Right renal cortex interstitium (tissue), 3 donors: ENCODE results near the gene RAB5IF. TPM values are rescaled to one million over a fixed set of nuclear protein-coding genes. Genes with fewer than 3 reads are reported as not detected.
"Not testable (repeated sequence)": the region's sequence is repeated elsewhere in the genome, so short reads cannot be mapped to it uniquely, and the experiment has no call there.

ENCODE experiments used
- DNase-seq, 3 donors: peaks; one replicate each; pipeline ENCODE4 v3.0.0-alpha.2; 2013; ENCODE audit warnings: low read depth in 3 of 3, low spot score in 2 of 3
- polyA plus RNA-seq, 3 donors: library from polyadenylated mRNA; unstranded; fragments of 120-200 nt; gene quantifications; one replicate each; pipeline ENCODE4 v1.2.1, GENCODE V29; 2013; ENCODE audit not compliant: insufficient read length in 3 of 3

The RAB5IF gene
- polyA plus RNA-seq, 3 donors: 62.1 to 75.2 (median 70.2) TPM

DNA sequence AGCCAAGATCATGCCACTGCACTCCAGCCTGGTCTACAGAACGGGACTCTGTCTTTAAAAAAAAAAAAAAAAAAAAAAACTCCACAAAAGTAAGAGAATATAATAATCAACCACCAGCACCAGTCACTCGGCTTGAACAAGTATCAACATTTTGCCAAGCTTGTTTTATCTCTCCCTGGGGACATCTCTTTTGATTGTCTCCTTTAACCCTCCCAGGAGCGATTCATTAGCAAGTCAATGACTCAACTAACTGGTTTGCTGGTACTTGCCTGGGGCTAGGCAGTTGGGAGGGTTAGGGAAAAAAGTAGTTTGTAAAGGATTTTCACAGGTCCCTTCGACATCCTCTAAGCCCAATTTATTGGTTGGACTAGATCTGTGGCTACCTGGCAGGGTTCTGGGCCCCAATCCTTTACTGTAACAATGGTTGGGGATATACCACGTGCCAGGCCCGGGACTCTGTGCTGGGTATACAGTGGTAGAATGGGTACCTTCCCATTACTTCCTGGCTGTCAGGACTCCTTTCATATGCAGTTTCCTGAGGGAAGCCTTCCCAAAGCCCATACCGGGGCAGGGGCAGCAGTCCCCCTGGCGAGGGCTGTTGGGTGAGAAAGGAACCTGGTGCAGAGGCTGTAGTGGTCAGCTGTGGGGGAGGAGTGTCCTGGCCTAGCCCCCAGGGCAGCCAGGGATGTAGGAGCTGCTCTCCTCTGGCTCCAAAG is 20.0 kb upstream of the RAB5IF start:
- no peak for DNase-seq

DNA sequence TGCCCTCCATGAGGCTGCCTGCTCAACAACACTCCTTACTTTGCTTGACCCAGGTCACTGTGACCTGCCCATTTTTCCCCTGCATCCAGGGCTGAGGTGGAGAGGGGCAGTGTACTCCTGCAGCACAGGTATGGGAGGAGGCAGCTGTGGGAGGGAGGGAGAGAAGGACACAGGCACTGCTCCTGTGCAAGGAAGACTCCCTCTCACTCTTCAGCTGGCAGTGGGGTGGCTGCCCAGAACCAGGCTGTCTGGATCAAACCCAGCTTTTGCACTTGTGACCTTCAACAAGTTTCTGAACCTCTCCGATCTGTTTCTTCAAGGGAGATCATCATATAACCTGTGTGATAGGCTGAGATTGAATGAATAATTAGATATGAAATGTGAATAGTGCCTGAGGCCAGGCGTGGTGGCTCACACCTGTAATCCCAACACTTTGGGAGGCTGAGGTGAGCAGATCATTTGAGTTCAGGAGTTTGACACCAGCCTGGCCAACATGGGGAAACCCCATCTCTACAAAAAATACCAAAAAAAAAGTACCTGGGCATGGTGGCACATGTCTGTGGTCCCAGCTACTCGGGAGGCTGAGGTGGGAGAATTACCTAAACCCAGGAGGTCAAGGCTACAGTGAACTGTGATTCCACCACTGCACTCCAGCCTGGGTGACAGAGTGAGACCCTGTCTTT is 18.1 kb upstream of the RAB5IF start:
- no peak for DNase-seq

DNA sequence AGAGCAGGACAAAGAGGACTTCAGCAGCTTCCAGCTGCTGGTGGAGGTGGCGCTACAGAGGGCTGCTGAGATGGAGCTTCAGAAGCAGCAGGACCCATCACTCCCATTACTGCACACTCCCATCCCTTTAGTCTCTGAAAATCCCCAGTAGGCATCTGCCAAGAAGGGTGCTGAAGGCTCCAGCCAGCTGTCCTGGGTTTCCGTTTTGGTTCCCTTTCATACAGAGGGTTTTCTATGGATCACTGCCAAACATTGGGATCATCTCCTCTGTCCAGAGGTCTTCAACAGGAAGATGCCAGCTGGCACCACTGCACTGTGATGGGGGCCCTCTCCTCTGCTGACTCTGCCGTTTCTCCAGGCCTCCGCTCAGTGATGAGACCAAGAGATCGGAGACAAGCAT is 14.3 kb upstream of the RAB5IF start:
- no peak for DNase-seq

DNA sequence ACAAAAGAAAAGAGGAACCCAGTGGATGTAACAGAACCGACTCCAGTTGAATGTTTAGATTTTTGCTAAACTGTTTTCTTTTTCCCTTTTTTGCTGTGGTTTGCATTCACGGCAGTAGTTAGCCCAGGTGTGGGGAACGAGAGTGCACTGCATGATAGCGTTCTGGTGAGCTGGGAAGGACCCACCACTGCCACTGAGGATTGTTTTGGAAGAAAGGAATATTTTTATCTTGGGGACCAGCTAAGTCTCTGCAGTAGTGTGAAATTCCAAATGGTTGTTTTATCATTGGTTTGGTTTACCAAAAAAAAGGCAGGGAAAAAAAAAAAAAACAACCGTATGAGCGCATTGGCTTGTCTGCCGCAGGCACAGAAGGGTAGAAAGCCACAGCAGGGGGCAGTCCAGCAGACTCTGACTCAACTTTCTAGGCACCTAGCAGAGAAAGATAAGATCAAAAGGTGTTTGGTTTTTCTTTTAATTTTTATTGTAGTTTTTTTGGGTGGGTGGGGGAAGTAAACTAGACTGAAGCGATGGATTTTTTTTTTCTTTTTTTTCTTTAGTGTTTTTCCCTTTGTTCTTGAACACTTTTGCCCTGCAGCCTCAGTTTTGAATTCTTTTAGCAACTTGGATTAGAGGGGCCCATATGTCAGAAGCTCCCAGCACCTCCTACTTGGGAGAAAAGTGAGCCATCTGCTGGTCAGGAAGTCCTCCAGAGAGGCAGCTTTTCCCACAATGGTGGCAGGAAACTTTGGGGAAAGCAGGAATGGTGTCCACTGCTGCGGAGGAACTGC is 13.5 kb upstream of the RAB5IF start:
- no peak for DNase-seq

DNA sequence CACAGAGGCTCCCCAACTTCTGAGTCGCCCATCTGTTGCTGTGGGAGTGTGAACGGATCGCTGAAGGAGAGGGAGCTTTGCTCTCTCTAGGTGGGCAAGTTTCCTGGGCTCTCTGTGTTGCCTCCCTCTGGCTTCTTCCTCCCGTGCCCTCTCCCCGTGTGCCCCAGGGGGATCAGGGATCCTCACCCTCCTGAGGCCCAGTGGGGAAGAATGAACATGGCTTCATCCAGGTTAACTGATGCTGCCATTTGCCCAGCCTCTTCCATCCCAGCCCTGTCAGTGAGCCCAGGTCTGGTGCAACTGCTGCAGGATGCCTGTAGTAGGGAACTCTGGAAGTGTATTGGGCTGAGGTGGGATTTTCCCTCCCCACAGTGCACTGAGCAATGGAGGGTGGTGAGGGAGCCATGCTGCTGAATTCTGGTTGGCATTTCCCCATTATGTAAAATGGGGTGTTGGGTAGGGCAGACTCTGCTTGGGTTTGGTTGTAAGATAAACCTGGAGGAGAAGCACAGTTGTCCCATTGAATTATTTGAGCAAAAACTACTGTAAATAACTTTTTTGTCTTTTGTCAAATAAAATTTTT is 12.1 kb upstream of the RAB5IF start:
- DNase-seq: no peak

DNA sequence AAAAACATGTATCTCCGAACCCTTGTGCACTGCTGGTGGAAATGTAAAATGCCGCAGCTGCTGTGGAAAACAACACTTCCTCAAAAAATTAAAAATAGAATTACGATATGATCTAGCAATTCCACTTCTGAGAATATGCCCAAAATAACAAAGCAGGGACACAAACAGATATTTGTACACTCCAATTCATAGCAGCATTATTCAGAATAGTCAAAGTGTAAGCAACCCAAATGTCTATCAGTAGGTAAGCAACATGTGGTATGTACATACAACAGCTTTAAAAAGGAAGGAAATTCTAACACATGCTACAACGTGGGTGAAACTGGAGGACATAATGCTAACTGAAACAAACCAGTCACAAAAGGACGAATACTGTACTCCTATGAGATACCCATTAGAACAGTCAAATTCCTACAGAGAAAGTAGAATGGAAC is 5.7 kb upstream of the RAB5IF start:
- DNase-seq: no peak

DNA sequence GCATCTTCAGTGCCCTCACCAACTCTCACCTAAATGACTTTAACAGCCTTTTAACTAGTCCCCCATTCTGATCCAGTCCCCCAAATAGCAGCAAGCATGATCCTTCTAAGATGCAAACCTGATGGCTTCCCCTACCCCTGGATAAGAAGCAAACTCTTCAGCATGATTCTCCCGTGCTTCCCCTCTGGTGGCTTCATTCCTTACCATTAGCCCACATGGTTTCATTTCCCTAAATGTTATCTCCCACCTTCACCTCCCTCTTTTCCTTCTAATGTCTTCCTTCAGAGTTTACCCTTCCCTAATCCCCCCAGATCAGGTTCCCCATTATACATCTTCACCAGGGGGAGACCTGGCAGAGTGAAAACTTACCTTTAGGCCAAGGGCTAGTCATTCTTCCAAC is 4.0 kb upstream of the RAB5IF start:
- DNase-seq: no peak

DNA sequence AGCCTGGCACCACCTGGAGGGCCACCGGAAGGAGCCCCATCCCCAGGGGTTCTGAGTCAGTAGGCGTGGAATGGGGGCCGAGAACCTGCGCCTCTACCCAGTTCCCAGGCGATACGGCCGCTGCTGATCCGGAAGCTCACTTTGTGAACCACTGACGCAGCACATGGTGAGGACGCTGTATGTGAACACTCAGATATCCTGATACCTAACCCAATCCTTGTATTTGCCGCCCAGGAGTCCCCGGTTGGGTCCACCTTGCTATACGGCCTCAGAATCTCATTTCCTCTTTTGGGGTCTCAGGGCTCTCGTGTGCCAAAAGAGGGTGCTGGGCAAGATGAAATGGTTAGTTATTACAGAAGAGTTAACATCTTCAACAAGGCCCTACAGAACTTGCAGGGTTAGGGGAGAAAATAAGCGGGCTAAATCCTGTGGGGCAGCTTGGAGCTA is 604 bp upstream of the RAB5IF start:
- DNase-seq: no peak

DNA sequence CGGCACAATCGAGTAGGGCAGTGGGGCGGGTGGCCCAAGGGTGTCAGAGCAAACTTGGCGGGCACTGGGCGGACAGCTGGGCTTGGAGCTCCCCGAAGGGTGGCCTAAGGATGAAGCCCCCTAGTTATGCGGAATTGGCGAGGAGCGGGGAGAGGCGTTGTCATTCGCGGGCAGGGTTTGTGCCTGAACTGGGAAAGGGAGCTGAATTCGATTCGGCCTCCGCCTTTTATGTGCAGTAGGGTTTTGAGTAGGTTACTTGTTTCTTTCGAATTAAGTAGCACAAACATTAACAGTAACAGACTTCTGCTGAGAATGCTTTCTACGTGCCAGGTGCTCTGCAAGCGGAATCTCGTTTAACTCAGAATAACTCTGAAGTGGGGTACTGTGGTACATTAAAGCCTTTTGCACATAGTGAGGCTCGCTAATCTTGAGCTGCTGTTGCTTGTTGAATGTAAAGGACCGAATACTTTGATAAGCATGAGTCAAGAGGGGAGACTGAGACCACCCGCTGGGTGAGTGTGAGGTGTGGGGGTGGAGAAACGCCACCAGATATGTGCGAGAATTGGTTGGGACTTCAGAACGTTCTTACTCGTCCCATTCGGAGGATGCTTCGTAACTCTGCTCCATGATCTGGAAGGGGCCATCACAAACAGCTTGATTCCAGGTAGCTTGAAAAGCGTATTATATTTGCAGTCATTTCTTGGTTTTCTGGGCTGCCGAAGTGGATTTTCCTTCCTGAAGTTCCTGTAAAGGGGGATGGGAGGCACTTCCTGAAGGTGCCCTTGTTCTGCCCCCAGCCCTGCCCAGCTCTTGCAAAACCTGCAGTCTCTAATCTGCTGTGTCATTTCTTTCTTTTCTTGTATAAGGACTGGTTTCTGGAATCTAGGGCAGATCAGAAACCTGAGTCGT is 833 bp downstream of the RAB5IF start:
- no peak for DNase-seq

DNA sequence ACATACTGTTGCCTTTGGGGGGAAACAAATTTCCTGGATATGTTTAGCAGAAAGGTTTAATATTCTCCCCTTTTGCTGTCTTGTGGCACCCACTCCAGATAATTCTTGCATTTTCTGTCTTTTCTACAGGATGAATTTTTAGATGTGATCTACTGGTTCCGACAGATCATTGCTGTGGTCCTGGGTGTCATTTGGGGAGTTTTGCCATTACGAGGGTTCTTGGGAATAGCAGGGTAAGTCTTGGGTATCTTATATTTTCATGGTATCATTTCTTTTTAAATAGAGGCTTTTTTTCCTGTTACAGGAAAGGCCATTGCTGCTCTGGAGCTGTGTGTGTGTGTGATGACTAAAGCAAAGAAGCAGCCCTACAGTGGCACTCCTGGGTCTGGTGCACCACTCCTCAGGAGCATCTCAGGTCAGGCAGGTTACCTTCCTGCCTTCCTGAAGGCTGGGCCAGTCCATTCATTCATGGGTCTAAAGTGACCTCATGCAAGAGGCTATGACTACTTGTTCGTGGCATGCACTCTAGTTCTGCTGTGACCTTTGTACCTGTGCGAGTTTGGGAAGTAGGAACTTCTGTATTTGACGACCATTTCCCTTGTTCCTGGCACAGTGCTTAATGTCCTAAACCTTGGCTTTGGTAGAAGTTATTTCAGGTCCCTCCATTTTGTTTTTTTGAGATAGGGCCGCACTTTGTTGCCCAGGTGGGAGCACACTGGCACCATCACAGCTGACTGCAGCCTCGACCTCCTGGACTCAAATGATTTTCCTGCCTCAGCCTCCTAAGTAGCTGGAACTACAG is 2.2 kb downstream of the RAB5IF start:
- no peak for DNase-seq

DNA sequence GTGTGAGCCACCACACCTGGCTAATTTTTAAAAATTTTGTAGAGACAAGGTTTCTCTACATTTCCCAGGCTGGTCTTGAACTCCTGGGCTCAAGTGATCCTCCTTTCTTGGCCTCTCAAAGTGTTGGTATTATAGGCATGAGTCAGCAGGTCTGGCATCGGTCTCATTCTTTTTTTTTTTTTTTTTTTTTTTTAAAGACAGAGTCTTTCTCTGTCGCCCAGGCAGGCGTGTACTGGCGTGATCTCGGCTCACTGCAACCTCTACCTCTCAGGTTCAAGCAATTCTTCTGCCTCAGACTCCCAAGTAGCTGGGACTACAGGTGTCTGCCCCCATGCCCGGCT is 2.8 kb downstream of the RAB5IF start:
- DNase-seq: not testable (repeated sequence)

DNA sequence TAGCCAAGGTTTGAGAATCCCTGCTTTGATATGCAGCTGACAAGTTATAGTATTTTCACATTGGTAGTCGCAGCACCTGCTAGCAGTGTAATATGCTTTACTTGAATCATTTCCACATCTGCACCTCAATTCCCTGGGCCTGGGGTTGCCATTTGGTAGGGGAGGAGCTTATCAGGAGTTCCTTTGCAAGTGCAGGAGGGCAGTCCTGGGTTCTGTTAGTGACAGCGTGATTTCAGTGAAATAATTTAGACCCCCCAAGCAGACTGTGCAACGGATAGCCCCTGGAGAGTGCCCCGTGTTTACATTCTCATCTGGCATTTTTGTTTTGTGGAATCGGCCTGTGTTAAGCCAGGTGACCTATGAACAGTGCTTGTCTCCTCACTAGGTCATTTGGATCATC is 6.0 kb downstream of the RAB5IF start:
- no peak for DNase-seq

DNA sequence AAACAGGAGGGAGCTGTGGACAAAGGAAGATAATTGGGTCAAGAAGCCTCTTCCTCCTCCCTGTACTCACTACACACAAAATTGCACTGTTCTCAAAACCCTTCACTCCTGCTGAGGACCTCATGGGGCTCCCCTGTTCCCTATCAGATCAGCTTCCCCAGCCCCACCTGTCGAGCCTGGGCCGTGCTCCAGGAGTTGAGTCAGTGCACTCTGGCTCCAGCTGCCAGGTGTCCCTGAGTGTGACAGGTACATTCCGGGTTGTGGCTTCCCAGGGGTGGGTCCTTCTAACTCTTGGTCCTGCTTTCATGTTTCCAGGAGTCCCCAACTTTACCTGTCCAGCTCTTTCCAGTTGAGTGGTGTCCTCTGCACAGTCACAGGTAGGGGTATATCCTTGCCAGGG is 8.4 kb downstream of the RAB5IF start:
- DNase-seq: no peak

DNA sequence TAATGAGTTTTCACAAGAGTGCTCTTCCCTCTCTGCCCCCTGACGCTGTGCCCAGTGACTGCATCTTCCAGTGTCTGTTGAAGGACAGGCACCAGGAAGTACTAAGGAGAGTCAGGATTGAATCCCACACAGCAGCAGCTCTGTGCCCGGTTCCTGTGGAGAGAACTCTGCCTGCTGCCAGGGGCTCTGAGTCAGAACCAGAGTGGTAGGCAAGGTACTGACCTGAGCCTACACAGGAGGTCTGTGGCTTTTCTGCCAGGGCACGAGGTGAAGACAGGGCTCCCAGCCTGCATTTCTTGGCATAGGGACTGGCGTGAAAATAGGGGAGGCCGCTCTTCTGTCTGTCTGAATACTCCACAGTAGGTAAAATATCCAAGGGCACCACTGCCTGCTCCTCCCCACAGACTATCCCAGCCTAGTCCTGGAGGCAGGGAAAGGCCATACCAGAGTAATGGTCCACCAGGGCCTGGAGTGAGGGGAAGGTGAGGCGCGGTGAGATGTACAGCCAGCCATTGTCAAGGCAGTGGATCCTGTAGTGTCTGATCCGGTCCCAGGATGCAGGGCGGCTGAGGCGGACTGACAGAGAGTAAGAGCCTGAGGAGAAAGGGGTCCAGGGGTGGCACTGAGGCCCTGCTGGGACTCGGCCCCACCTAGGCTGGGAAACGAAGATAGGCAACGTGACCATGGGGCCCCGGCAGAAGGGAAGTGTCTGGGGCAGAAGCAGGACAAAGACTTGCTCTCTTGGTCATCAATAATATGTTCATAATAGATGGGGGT is 9.4 kb downstream of the RAB5IF start:
- DNase-seq: no peak

DNA sequence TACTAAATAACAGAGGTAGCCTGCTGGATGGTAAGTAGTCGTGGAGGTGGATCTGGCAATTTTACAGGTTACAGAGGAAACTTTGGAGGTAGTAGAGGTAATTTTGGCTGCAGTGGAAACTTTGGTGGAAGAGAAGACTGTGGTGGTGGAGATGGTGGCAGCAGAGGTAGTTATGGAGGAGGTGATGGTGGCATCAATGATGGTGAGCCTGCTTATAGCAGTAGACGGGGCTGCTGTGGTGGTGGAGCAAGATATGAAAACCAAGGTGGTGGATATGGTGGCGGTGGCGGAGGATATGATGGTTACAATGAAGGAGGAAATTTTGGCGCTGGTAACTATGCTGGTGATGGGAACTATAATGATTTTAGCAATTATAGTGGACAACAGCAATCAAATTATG is 15.3 kb downstream of the RAB5IF start:
- no peak for DNase-seq

DNA sequence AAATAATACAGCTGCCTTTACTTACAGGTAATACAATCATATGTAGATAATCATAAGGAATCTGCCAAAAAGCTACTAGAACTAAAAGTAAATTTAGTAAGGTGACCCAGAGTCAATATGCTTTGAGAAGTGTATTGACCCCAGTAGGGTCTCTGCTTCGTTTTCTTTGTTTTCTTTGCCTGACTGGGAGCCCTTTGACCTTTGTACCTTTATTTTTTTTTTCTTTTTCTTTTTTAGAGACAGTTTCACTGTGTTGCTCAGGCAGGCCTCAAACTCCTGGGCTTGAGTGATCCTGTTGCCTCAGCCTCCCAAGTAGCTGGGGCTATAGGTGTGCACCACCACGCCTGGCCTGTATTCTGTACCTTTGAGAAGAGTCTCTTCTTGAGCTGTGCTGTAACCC is 17.9 kb downstream of the RAB5IF start:
- DNase-seq: no peak

DNA sequence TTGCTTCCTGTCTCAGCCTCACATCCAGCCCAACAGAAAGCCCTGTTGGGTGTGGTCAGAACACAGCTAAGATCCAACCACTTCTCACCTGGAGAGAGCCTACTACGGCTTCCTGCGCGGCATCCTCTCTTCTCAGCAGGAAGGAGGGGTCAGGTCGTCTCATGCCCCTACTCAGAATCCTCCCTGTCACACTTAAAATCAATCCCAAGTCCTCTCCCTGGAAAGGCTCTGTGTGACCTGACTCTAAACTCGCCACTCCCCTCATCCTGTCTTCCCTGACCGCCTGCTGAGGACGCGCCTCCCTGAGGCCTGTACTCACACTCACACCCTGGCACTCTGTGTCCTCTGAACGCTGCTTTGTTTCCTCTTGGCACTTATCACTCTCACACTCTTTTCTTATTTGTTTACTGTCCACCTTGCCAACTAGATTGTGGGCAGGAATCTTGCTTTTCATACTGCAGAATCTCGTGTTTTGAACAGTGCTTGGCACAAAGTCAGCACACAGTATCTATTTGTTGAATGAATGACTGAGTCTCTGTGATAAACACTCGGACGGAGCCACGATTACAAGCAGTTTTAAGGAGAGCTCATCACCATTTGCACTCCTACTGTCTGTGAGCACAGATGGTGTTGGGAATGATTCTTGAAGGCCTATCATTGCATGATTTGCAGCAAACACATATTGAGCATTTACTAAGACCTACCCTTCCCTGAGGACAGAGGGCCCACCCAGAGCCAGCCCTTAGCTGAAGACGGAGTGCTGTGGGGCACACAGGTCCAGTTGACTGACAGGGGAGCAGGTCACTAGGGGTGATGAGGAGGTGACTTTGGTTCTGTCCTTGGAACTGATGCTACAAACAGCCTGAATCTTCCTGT is 18.7 kb downstream of the RAB5IF start:
- DNase-seq: no peak

DNA sequence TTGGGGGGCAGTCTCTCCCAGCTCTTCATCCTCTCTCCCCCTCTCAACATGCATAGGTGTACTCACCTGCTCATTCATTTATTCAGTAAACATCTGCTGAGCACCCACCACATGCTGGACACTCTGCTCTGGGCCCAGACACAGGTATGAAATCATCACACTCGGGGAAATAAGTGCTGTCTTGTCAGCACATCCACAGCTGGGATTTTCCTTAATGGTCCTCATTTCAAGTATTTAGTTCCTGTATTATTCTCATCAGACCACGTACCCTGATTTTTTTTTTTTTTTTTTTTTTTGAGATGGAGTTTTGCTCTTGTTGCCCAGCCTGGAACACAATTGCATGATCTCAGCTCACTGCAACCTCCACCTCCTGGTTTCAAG is 19.4 kb downstream of the RAB5IF start:
- DNase-seq: no peak
